HCT116 (cell line): ENCODE data around the gene ANKRD63. TPM values are rescaled to one million over a fixed set of nuclear protein-coding genes. Genes with fewer than 3 reads are reported as not detected.

ENCODE experiments used
- ATAC-seq: fragments of 200-7000 bp; cut with Tn5 transposase; 2 replicates; pipeline ENCODE4 v1.9.1; 2020; ENCODE audit warnings: mild to moderate bottlenecking, moderate library complexity
- BruUV-seq: library from RNA; stranded (reverse); fragments of 400-500 nt; replicated peaks from 2 replicates; lab custom pipeline; 2021; lab: Mats Ljungman, UMichigan
- CTCF ChIA-PET: fragments of 300-600 bp; sonication (Branson Sonifier 250); formaldehyde crosslinking; loops from one replicate; lab custom pipeline; 2021; ENCODE audit warnings: antibody characterized with exemption; lab: Charles Lee
- POLR2A ChIA-PET: fragments of 300-600, 350-600 bp; sonication (Branson Sonifier 250); formaldehyde crosslinking; loops from one replicate; lab custom pipeline; 2021; ENCODE audit warnings: antibody characterized with exemption; lab: Charles Lee
- RAD21 ChIA-PET, 2 experiments: fragments of 300-600 bp; sonication (Branson Sonifier 250); formaldehyde crosslinking; loops; one replicate each; lab custom pipeline; 2023; ENCODE audit warnings: low total read pairs in 2 of 2; ENCODE audit not compliant: uncharacterized antibody in 2 of 2, unreplicated experiment in 2 of 2, low non-redundant PET in 1 of 2; lab: Charles Lee
- DNase-seq: peaks from one replicate; pipeline ENCODE4 v3.0.0-alpha.2; 2010; ENCODE audit warnings: low read depth, low spot score
- H2AFZ ChIP-seq: fragments of 200-600 bp; shearing (Covaris generic), sonication (generic); 2 replicates; pipeline ENCODE4 v1.6.1; 2017; ENCODE audit warnings: low read depth, mixed run types, mixed read lengths, antibody characterized with exemption, low read length; ENCODE audit not compliant: poor library complexity, severe bottlenecking
- H3K27ac ChIP-seq: 2 replicates; pipeline ENCODE4 v1.5.1; 2012; ENCODE audit warnings: low read depth, low read length
- H3K27me3 ChIP-seq: fragments of 200-600 bp; sonication (generic); 2 replicates; pipeline ENCODE4 v1.6.1; 2016; ENCODE audit warnings: mixed run types, low read length, mixed read lengths; ENCODE audit not compliant: insufficient read depth
- H3K36me3 ChIP-seq, 2 experiments: fragments of 200-500 bp in 1 of 2; fragments of 200-600 bp in 1 of 2; sonication (Bioruptor generic) in 1 of 2; sonication (generic) in 1 of 2; 2 replicates each; pipeline versions ENCODE4 v1.5.1 to v1.6.1; 2014 to 2016; ENCODE audit warnings: low read length in 2 of 2, inconsistent platforms in 1 of 2, mixed read lengths in 1 of 2, mixed run types in 1 of 2; ENCODE audit not compliant: insufficient read depth in 2 of 2, control insufficient read depth in 1 of 2
- H3K4me1 ChIP-seq, 2 experiments: fragments of 200-600 bp in 1 of 2; sonication (generic) in 1 of 2; 2 replicates each; pipeline versions ENCODE4 v1.5.1 to v1.6.1; 2012 to 2017; ENCODE audit warnings: low read length in 2 of 2, inconsistent platforms in 1 of 2, mild to moderate bottlenecking in 1 of 2, mixed read lengths in 1 of 2, mixed run types in 1 of 2, moderate library complexity in 1 of 2; ENCODE audit not compliant: insufficient read depth in 2 of 2, control insufficient read depth in 1 of 2
- H3K4me2 ChIP-seq: fragments of 200-600 bp; sonication (generic); 2 replicates; pipeline ENCODE4 v1.6.1; 2017; ENCODE audit warnings: mixed run types, low read length, mixed read lengths
- H3K4me3 ChIP-seq, 2 experiments: fragments of 200-600 bp in 1 of 2; sonication (generic) in 1 of 2; replicated peaks in 1 of 2; 2 replicates each; pipeline ENCODE4 v1.5.1; 2011 to 2016; ENCODE audit warnings: low read length in 2 of 2, control low read depth in 1 of 2, low read depth in 1 of 2, mild to moderate bottlenecking in 1 of 2, mixed read lengths in 1 of 2, mixed run types in 1 of 2
- H3K79me2 ChIP-seq: fragments of 200-600 bp; sonication (generic); 2 replicates; pipeline ENCODE4 v1.6.1; 2017; ENCODE audit warnings: mild to moderate bottlenecking, mixed run types, low read length, moderate library complexity, mixed read lengths; ENCODE audit not compliant: insufficient read depth
- H3K9ac ChIP-seq: fragments of 200-600 bp; sonication (generic); 2 replicates; pipeline ENCODE4 v1.6.1; 2016; ENCODE audit warnings: low read length, mixed read lengths
- H3K9me2 ChIP-seq: fragments of 200-600 bp; sonication (generic), shearing (Covaris generic); 2 replicates; pipeline ENCODE4 v1.6.1; 2017; ENCODE audit warnings: mixed run types, mild to moderate bottlenecking, moderate library complexity; ENCODE audit not compliant: insufficient read depth
- H3K9me3 ChIP-seq, 2 experiments: fragments of 200-500 bp in 1 of 2; fragments of 200-600 bp in 1 of 2; sonication (Bioruptor generic) in 1 of 2; sonication (generic) in 1 of 2; 2 replicates each; pipeline ENCODE4 v1.6.1; 2014 to 2017; ENCODE audit warnings: low read length in 2 of 2, mixed read lengths in 2 of 2, inconsistent platforms in 1 of 2, low read depth in 1 of 2, mild to moderate bottlenecking in 1 of 2, mixed run types in 1 of 2, moderate library complexity in 1 of 2; ENCODE audit not compliant: control insufficient read depth in 1 of 2, insufficient read depth in 1 of 2
- H4K20me1 ChIP-seq: fragments of 200-600 bp; sonication (generic), shearing (Covaris generic); 2 replicates; pipeline ENCODE4 v1.6.1; 2017; ENCODE audit warnings: mixed run types, mild to moderate bottlenecking, moderate library complexity; ENCODE audit not compliant: insufficient read depth
- CTCF ChIP-seq, 3 experiments: fragments of 200-600 bp in 1 of 3; sonication (generic) in 1 of 3; IDR thresholded peaks in 2 of 3; conservative IDR thresholded peaks in 1 of 3; 2 replicates each; pipeline ENCODE4 v1.5.1; 2012 to 2017; ENCODE audit warnings: low read depth in 2 of 3, low read length in 2 of 3, antibody characterized with exemption in 1 of 3, borderline replicate concordance in 1 of 3, control low read depth in 1 of 3, mild to moderate bottlenecking in 1 of 3, mixed read lengths in 1 of 3, mixed run types in 1 of 3, moderate library complexity in 1 of 3; ENCODE audit not compliant: insufficient read depth in 1 of 3
- FOSL1 ChIP-seq: IDR thresholded peaks from 2 replicates; pipeline ENCODE4 v1.6.1; 2012; ENCODE audit warnings: low read depth
- JUND ChIP-seq: IDR thresholded peaks from 2 replicates; pipeline ENCODE4 v1.6.1; 2012
- MAX ChIP-seq: IDR thresholded peaks from 2 replicates; pipeline ENCODE4 v1.6.1; 2012
- SP1 ChIP-seq: IDR thresholded peaks from 2 replicates; pipeline ENCODE4 v1.6.1; 2012; ENCODE audit warnings: low read depth
- YY1 ChIP-seq: IDR thresholded peaks from 2 replicates; pipeline ENCODE4 v1.6.1; 2011; ENCODE audit warnings: low read length, low read depth, moderate library complexity, mild to moderate bottlenecking; ENCODE audit not compliant: insufficient replicate concordance; ENCODE audit errors: extremely low read depth
- ZNF274 ChIP-seq: fragments of 200-500 bp; sonication (Bioruptor generic); IDR thresholded peaks from 2 replicates; pipeline ENCODE4 v1.6.1; 2014; ENCODE audit warnings: mild to moderate bottlenecking, low read depth, low read length, inconsistent platforms
- intact Hi-C: fragments of 100-400 bp; cut with micrococcal nuclease; formaldehyde crosslinking; loops from 2 replicates; pipeline ENCODE4 v1.10.0; 2022
- total RNA-seq: library from RNA; stranded (reverse); gene quantifications from one replicate; pipeline ENCODE4 v1.2.1, GENCODE V29; 2021; ENCODE audit not compliant: unreplicated experiment
- TF ChIP-seq, protein P1 (sequence below): IDR thresholded peaks from 2 replicates; pipeline ENCODE4 v1.6.1; 2011; ENCODE audit warnings: mild to moderate bottlenecking, low read length, moderate library complexity; ENCODE audit not compliant: insufficient replicate concordance; ENCODE audit errors: extremely low read depth
- TF ChIP-seq, protein P2 (sequence below): IDR thresholded peaks from 2 replicates; pipeline ENCODE4 v1.6.1; 2012; ENCODE audit warnings: low read depth

ANKRD63 gene
- total RNA-seq, 1 experiment from 2014 or later: 0.89 TPM

GRCh38 chr15:40306908-40307307 is 24.0 kb upstream of the ANKRD63 start:
- intact Hi-C loops: no loop called here
- H3K4me3 ChIP-seq: no peak overlapping the region

DNA sequence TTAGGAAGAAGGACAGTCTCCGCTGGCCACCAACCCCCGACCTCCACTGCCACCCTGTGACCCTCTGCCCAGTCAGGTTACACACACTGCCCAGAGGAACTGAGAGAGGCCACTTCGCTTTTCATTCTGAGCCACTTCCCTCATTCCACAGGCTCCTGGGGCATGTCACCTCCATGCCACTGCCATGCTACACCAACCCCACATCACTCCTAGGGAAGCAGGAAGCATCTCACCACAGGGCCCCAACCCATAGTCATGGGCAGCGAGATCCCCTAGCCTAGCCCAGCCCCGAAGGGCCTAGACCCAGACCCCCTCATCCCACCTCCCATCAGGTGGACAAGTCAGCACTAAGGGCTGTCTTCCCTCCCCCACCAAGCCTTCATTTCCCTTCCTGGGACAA is 23.5 kb upstream of the ANKRD63 start:
- POLR2A ChIA-PET: no interaction called here
- H3K4me2 ChIP-seq: no peak overlapping the region
- no peak for DNase-seq
- H3K27ac ChIP-seq: no peak overlapping the region
- H3K27me3 ChIP-seq: 0 out of 2 replicates have a peak, but pooled peaks cover 4% of the 10 kb centered on the region
- H3K9me2 ChIP-seq: no peaks in the 10 kb centered on the region
- no peak overlapping the region for H3K9ac ChIP-seq
- no peaks in the 10 kb centered on the region for H3K79me2 ChIP-seq
- intact Hi-C loops: no loop called here
- no TSS peak for BruUV-seq
- H2AFZ ChIP-seq: no peak overlapping the region
- no peak overlapping the region for H3K4me3 ChIP-seq
- H3K36me3 ChIP-seq: no peaks in the 10 kb centered on the region
- no peaks in the 10 kb centered on the region for H3K9me3 ChIP-seq
- H3K4me1 ChIP-seq: peaks cover 2 to 14% of the 10 kb centered on the region in 2 experiments; a peak in 1 of 4 replicates
- CTCF ChIA-PET: interaction anchor here (1.2 to 9.7 kb wide), 2 partner anchors 17 to 27 kb away, joined by 3 to 134 read pairs; partner anchors contain the start of gene INAFM2
- RAD21 ChIA-PET: no interaction called here
- no peaks in the 10 kb centered on the region for H4K20me1 ChIP-seq
- no peak for ATAC-seq
- TF ChIP-seq YY1: no peak
- TF ChIP-seq, protein P1, sequence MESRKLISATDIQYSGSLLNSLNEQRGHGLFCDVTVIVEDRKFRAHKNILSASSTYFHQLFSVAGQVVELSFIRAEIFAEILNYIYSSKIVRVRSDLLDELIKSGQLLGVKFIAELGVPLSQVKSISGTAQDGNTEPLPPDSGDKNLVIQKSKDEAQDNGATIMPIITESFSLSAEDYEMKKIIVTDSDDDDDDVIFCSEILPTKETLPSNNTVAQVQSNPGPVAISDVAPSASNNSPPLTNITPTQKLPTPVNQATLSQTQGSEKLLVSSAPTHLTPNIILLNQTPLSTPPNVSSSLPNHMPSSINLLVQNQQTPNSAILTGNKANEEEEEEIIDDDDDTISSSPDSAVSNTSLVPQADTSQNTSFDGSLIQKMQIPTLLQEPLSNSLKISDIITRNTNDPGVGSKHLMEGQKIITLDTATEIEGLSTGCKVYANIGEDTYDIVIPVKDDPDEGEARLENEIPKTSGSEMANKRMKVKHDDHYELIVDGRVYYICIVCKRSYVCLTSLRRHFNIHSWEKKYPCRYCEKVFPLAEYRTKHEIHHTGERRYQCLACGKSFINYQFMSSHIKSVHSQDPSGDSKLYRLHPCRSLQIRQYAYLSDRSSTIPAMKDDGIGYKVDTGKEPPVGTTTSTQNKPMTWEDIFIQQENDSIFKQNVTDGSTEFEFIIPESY: no peak
- TF ChIP-seq JUND: no peak
- TF ChIP-seq CTCF (IDR thresholded peaks at IDR 0.05 in 2 of 3, conservative IDR thresholded peaks at IDR 0.05 in 1 of 3; ENCODE audit: borderline replicate concordance in 1 of 3, insufficient read depth in 1 of 3, low read depth in 2 of 3, low read length in 2 of 3): no peak
- no peak for TF ChIP-seq MAX
- no peak for TF ChIP-seq SP1
- no peak for TF ChIP-seq FOSL1
- TF ChIP-seq, protein P2, sequence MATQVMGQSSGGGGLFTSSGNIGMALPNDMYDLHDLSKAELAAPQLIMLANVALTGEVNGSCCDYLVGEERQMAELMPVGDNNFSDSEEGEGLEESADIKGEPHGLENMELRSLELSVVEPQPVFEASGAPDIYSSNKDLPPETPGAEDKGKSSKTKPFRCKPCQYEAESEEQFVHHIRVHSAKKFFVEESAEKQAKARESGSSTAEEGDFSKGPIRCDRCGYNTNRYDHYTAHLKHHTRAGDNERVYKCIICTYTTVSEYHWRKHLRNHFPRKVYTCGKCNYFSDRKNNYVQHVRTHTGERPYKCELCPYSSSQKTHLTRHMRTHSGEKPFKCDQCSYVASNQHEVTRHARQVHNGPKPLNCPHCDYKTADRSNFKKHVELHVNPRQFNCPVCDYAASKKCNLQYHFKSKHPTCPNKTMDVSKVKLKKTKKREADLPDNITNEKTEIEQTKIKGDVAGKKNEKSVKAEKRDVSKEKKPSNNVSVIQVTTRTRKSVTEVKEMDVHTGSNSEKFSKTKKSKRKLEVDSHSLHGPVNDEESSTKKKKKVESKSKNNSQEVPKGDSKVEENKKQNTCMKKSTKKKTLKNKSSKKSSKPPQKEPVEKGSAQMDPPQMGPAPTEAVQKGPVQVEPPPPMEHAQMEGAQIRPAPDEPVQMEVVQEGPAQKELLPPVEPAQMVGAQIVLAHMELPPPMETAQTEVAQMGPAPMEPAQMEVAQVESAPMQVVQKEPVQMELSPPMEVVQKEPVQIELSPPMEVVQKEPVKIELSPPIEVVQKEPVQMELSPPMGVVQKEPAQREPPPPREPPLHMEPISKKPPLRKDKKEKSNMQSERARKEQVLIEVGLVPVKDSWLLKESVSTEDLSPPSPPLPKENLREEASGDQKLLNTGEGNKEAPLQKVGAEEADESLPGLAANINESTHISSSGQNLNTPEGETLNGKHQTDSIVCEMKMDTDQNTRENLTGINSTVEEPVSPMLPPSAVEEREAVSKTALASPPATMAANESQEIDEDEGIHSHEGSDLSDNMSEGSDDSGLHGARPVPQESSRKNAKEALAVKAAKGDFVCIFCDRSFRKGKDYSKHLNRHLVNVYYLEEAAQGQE: no peak

More at GRCh38 chr15:40306908-40307307, 24.0 kb upstream of the ANKRD63 start:
- POLR2A ChIA-PET: no interaction called here
- no peak for TF ChIP-seq MAX
- TF ChIP-seq ZNF274: no peak
- no peak overlapping the region for H3K9ac ChIP-seq
- no peaks in the 10 kb centered on the region for H3K9me2 ChIP-seq
- ATAC-seq: no peak
- H3K36me3 ChIP-seq: no peaks in the 10 kb centered on the region
- BruUV-seq: no TSS peak
- no peaks in the 10 kb centered on the region for H3K79me2 ChIP-seq
- H4K20me1 ChIP-seq: no peaks in the 10 kb centered on the region
- H3K4me1 ChIP-seq: peaks cover 2 to 14% of the 10 kb centered on the region in 2 experiments; a peak in 1 of 4 replicates
- CTCF ChIA-PET: interaction anchor here (0.8 to 9.7 kb wide), 7 partner anchors 16 to 115 kb away, joined by 3 to 134 read pairs (median 4); partner anchors contain the start of gene INAFM2
- RAD21 ChIA-PET: interaction anchor here in 1 of 2 experiments (3.5 kb wide), 1 partner anchor 28 kb away, joined by 18 read pairs; no protein-coding TSS in a partner anchor
- no peaks in the 10 kb centered on the region for H3K9me3 ChIP-seq
- no peak for DNase-seq
- H3K4me2 ChIP-seq: no peak overlapping the region
- no peak overlapping the region for H3K27ac ChIP-seq
- H3K27me3 ChIP-seq: 0 out of 2 replicates have a peak, but pooled peaks cover 6% of the 10 kb centered on the region
- H2AFZ ChIP-seq: no peak overlapping the region
